Measurements from ENCODE around the gene PTPRN2.

Gene PTPRN2

GRCh38 chr7:157759246-157759805 is 828.3 kb downstream of the PTPRN2 start:
- DNase-seq (ENCODE audit: low read depth in 2 of 2), result no peak

GRCh38 chr7:157758468-157759245 is 829.0 kb downstream of the PTPRN2 start:
- DNase-seq (ENCODE audit: low read depth in 2 of 2), result no peak

- DNase-seq (ENCODE audit: low read depth in 2 of 2), result no peak
Observed at GRCh38 chr7:157757776-157758467, 829.7 kb downstream of the PTPRN2 start.

DNA sequence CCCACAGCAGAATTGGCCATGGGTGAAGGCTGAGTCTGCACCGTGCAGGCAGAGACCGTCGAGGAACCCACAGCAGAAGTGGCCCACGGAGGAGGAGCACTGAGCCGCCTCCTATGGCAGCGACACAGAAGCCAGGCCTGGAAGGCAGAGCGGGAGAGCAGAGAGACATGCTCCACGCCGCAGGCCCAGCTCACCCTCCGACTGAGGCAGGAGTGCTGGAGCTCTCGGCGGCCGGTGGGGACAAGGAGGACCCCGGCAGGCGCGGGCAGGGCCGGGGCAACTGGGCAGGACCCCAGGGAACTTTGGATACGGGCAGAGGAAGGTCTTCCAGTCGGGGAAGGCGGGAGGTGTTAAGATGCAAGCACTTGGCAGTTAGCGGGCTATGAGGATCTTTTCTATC is 830.4 kb downstream of the PTPRN2 start:
- DNase-seq (ENCODE audit: low read depth in 2 of 2), result no peak

- no peak for DNase-seq (ENCODE audit: low read depth in 2 of 2)
Observed at GRCh38 chr7:157755741-157756140, 831.9 kb downstream of the PTPRN2 start.

DNA sequence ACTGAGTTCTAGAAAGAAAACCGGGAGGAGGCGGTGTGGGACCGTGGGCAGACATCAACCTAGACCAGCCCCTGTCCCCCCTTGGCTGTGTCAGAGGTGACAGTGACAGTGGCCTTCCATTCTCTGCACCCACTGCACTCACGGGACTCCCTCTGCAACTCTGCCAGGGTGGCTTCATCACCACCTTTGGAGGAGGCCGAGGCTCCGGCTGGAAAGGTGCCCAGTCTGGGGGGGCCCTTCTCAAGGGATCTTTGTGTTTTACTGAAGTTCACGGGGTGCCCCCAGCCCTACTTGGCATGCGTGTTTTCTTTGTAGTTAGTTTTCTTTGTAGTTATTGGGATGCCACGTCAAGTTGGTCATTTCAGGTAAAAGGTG is 833.2 kb downstream of the PTPRN2 start:
- DNase-seq (ENCODE audit: low read depth in 2 of 2), result no peak

GRCh38 chr7:157753713-157754415 is 833.8 kb downstream of the PTPRN2 start:
- no peak for DNase-seq (ENCODE audit: low read depth in 2 of 2)

DNA sequence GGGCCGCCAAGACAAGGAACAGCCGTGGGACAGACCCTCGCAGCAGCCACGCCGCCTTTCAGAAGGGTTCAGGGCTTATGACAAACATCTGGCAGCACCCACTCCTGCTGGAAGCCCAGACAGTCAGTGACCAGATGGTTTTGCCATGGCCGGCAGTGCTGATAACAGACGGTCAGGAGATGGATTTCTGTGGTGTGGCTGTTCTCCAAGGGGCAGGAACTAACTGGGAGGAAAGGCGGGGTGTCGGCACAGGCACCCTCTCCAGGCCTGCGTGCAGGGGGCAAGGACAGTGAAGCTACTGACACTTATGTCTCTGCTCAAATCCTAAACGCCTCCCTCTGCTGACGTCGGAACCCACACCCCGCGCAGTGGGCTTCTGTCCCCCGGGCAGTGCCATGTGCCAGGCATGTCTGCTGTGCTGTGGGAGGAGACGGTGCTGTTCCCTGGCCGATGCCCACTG is 834.8 kb downstream of the PTPRN2 start:
- no peak for DNase-seq (ENCODE audit: low read depth in 2 of 2)

DNA sequence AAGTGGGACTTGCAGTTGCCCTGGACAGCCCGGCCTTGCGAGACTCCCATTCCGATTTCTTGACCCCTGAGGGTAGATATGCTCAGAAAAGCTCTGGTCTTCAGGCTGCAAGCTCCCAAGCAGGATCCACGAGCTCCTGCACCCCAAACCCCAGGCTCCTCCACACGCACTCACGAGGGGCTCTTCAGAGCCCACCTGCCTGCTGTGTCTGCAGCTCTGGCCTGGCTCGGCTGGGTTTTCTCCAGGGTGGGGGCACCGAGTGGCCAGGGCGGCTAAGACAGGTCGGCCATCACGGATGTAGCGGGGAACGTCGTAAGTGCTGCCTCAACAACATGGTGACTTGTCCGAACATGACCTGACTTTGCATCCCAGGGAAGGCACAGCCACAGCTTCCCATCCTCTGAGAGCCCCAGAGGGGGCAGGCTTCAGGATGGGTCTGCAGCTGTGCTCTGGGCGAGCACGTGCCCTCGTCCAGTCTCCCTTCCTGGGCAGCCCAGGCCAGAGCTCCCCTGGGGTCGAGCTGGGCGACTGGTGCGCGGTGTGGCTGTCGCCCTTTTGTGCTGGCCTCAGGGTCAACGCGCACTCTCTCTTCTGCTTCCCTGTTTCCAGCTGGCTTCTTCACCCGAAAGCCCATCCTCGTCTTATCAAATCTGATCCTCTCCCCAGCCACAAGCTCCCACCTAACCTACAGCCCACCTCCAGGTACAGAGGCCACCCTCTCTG is 835.5 kb downstream of the PTPRN2 start:
- DNase-seq (ENCODE audit: low read depth in 2 of 2), result no peak

DNA sequence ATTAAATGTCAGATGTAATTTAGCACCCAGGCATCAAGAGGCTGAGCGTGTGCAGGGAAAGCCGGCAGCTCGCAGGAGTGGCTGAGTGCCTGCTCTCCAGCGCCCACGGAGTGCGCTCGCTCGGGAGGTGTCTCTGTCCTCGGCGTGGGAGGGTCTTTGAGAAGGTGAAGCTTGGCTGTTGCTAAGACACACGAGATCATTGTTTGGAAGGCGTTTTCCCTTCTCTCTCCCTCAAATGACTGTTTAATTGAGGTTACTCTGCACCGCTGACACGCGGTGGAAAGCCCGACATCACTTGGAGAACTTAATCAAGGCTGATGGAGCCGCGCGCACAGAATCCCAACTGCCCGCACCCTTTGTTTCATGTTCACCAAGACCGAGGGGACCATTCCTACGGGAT is 836.2 kb downstream of the PTPRN2 start:
- no peak for DNase-seq (ENCODE audit: low read depth in 2 of 2)

DNA sequence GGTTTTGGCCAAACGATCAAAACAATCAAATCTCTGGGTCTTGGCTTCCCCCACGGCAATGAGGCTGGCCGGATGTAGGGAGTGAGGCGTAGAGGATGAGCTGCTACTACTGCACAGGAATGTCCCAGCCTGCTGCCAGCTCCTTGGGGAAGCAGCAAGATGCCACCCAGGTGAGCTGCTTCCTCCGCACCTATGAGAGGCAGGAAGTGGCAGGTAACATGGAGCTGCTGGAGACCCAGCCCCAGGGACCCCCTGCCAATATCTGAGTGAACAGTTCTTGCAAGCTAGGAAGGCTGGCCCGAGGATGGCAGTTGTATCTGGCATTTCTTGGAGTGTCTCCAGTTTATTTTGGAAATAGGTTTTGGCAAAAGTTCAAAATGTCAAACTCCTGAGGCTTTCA is 837.3 kb downstream of the PTPRN2 start:
- no peak for DNase-seq (ENCODE audit: low read depth in 2 of 2)

DNA sequence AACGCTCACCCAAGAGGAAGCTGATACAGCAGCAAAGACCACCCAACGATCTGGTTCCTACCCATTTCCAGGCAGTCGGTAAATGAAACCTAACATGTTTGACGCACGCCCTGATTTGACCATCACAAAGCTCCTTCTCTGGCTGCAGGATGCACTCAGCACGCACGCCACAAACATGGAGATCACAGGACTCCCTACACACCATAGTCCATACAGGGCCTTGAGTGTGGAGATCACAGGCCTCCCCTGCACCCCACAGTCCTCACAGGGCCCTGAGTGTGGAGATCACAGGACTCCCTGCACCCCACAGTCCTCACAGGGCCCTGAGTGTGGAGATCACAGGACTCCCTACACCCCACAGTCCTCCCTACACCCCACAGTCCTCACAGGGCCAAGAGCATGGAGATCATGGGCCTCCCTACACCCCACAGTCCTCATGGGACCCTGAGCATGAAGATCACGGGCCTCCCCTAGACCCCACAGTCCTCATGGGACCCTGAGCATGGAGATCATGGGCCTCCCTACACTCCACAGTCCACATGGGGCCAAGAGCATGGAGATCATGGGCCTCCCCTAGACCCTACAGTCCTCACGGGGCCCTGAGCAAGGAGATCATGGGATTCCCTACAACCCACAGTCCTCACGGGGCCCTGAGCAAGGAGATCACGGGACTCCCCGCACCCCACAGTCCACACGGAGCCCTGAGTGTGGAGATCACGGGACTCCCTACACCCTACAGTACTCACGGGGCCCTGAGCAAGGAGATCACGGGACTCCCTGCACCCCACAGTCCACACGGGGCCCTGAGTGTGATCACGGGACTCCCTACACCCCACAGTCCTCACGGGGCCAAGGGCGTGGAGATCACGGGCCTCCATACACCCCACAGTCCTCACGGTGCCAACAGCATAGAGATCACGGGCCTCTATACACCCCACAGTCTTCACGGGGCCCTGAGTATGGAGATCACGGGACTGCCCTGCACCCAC is 841.6 kb downstream of the PTPRN2 start:
- DNase-seq (ENCODE audit: low read depth in 2 of 2), result no peak

DNA sequence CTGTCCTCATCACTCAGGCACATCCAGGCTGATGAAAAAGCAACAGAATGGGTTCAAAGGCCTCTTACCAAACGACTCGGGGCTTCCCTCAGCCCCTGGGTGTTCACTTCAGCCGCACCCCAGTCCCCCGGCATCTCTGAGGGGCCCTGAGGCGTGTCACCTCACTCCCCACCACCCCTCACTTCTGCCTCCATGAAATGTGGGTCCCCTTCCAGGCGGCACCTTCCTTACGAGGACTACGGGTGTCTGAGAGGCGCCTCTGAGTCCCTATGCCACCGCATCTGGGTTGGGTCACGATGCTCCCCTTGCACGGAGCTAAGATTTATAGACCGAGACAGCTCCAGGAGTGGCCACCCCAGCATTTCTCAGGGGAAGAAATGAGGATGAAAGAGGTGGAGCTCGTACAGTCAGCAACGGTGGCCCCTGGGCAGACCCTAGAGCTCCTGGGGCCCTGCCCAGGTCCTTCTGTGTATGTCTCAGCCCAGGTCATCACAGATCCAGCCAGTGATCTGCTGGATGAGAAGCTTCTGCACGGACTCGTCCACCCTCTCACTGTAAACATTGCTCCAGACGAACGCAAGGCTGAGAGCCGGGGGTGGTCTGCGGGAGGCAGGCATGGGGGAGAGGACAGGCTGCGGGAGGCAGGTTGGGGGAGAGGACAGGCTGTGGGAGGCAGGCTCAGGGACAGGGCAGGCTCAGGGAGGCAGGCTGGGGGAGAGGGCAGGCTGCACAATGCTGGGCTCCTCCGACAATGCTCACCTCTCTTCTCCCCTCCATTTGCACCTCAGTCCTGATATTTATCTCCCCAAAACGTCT is 842.6 kb downstream of the PTPRN2 start:
- DNase-seq (ENCODE audit: low read depth in 2 of 2), result no peak

- no peak for DNase-seq (ENCODE audit: low read depth in 2 of 2)
Observed at GRCh38 chr7:157743781-157744525, 843.7 kb downstream of the PTPRN2 start.

GRCh38 chr7:157740251-157740798 is 847.3 kb downstream of the PTPRN2 start:
- no peak for DNase-seq (ENCODE audit: low read depth in 2 of 2)

DNA sequence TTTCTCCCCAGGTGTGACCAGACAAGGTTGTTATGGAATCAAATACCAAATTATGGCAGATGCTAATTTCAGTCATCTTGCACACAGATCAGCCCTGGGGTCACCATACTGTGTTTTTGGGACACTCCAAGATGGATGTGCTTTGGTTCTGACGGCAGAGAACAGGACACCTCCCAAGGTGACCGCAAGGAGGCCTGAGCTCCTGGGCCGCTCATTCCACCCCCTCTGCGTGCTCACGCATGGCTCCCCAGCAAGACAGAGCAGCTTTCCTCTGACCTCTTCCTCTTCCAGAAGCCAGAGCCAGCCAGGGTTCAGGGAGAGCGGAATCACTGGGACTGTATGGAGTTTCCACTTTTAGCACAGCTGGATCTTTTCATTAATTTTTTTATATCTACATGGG is 848.0 kb downstream of the PTPRN2 start:
- DNase-seq (ENCODE audit: low read depth in 2 of 2), result no peak

DNA sequence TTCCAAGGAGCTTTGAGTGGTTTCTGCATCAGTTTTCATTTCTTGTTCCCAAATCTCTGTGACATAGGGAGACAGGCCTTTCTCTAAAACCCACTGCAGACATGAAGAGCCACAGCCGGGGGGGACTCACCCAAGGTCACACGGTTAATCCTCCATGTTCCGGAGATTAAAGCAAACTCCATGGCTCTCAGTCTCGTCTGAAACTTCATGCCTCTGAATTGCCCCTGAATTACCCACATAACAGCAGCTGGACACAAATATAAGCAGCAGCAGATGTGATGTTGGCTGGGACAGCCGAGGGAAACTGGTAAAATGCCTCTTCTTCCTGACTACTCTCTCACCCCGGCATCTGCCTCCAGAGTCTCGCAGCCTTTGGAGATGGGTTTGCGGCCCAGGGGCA is 848.6 kb downstream of the PTPRN2 start:
- DNase-seq (ENCODE audit: low read depth in 2 of 2), result no peak

- no peak for DNase-seq (ENCODE audit: low read depth in 2 of 2)
Observed at GRCh38 chr7:157738066-157738460, 849.6 kb downstream of the PTPRN2 start.

Measured in stimulated activated CD8-positive, alpha-beta memory T cell treated with anti-CD3 and anti-CD28 coated beads, Interleukin-15, amount 100 ng/mL, for 48 hours (primary cell).